ENCODE measurements around the gene LRP3.

The LRP3 gene

DNA sequence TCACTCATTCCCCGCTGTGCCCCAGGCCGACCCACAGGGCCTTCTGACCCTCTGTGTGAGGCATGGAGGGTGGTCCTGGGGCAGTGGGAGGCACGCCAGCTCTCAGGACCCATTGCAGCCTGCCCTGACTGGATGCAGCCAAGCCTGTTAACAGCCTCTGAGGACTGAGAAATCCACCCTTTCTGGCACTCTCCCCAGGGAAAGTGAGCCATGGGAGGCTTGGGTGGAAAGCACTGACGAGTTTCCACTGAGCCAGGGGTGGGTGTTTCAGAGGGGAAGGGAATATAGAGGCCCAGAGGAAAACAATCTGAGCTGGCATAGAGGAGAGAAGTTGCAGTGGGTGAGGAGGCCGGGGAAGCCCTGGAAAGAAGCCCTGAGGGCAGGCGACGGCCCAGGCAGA lies 62.1 kb downstream of the LRP3 start:
- Histone ChIP-seq H3K36me3 (replicated peaks; ENCODE audit: insufficient read depth, low read length) (no peaks in the 10 kb centered on the region), H3K9me2 (replicated peaks; ENCODE audit: insufficient read depth, low read length) (no peaks in the 10 kb centered on the region), H3K79me2 (ENCODE audit: low read length) (no peaks in the 10 kb centered on the region), H2AFZ (ENCODE audit: low read length) (no peak overlapping the region), H3F3A (ENCODE audit: insufficient read depth, low read length) (no peaks in the 10 kb centered on the region), H3K4me1 (ENCODE audit: low read length) (no peaks in the 10 kb centered on the region), H3K4me3 (ENCODE audit: low read length) (no peak overlapping the region), H3K27ac (ENCODE audit: low read length) (no peak overlapping the region), H3K9me3 (replicated peaks; ENCODE audit: insufficient read depth, low read length) (no peaks in the 10 kb centered on the region), H3K27me3 (replicated peaks; ENCODE audit: insufficient read depth, low read length) (peaks cover 51% of the 10 kb centered on the region), H4K20me1 (ENCODE audit: insufficient read depth, low read length) (no peaks in the 10 kb centered on the region), H3K4me2 (ENCODE audit: low read depth, low read length) (no peak overlapping the region), H3K9ac (ENCODE audit: low read length) (no peak overlapping the region)
- no peak for DNase-seq
- TF ChIP-seq, protein P1, sequence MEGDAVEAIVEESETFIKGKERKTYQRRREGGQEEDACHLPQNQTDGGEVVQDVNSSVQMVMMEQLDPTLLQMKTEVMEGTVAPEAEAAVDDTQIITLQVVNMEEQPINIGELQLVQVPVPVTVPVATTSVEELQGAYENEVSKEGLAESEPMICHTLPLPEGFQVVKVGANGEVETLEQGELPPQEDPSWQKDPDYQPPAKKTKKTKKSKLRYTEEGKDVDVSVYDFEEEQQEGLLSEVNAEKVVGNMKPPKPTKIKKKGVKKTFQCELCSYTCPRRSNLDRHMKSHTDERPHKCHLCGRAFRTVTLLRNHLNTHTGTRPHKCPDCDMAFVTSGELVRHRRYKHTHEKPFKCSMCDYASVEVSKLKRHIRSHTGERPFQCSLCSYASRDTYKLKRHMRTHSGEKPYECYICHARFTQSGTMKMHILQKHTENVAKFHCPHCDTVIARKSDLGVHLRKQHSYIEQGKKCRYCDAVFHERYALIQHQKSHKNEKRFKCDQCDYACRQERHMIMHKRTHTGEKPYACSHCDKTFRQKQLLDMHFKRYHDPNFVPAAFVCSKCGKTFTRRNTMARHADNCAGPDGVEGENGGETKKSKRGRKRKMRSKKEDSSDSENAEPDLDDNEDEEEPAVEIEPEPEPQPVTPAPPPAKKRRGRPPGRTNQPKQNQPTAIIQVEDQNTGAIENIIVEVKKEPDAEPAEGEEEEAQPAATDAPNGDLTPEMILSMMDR (IDR thresholded peaks at IDR 0.05; ENCODE audit: low read length): no peak
- TF ChIP-seq EZH2phosphoT487 (IDR thresholded peaks at IDR 0.05; ENCODE audit: low read length) (no peak), EZH2 (optimal IDR thresholded peaks at IDR 0.05; ENCODE audit: low read depth, low read length) (no peak)

DNA sequence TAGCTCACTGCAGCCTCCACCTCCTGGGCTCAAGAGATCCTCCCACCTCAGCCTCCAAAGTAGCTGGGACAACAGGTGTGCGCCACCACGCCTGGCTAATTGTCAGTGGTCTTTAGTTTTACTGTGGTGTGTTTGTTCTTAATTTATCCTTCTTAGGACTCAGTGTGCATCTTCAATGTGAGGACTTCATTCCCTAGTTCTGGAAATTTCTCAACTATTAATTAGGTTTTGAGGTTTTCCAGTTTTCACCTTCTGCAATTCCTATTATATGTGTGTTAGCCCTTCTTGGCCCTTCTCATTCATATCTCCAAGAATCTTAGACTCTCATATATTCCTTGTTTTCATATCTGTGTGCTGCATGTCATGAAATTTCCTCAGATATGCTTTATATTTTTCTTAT lies 63.7 kb downstream of the LRP3 start:
- Histone ChIP-seq H3K9me2 (replicated peaks; ENCODE audit: insufficient read depth, low read length) (no peaks in the 10 kb centered on the region), H3K4me3 (ENCODE audit: low read length) (no peak overlapping the region), H3F3A (ENCODE audit: insufficient read depth, low read length) (no peaks in the 10 kb centered on the region), H4K20me1 (ENCODE audit: insufficient read depth, low read length) (no peaks in the 10 kb centered on the region), H3K9ac (ENCODE audit: low read length) (no peak overlapping the region), H3K27me3 (replicated peaks; ENCODE audit: insufficient read depth, low read length) (peaks cover 53% of the 10 kb centered on the region), H3K9me3 (replicated peaks; ENCODE audit: insufficient read depth, low read length) (no peaks in the 10 kb centered on the region), H3K4me2 (ENCODE audit: low read depth, low read length) (no peak overlapping the region), H3K36me3 (replicated peaks; ENCODE audit: insufficient read depth, low read length) (no peaks in the 10 kb centered on the region), H3K79me2 (ENCODE audit: low read length) (no peaks in the 10 kb centered on the region), H3K4me1 (ENCODE audit: low read length) (no peaks in the 10 kb centered on the region), H2AFZ (ENCODE audit: low read length) (no peak overlapping the region), H3K27ac (ENCODE audit: low read length) (no peak overlapping the region)
- no peak for DNase-seq
- TF ChIP-seq EZH2 (optimal IDR thresholded peaks at IDR 0.05; ENCODE audit: low read depth, low read length): no peak
- no peak for TF ChIP-seq EZH2phosphoT487 (IDR thresholded peaks at IDR 0.05; ENCODE audit: low read length)
- TF ChIP-seq, protein P1 (IDR thresholded peaks at IDR 0.05; ENCODE audit: low read length): no peak

All from MM.1S (cell line).